Osteocyte (in vitro differentiated cells): Measurements from ENCODE around the gene EHMT1. TPM values are rescaled to one million over a fixed set of nuclear protein-coding genes. Genes with fewer than 3 reads are reported as not detected.

Experiments used
- DNase-seq: peaks from one replicate; pipeline ENCODE4 v3.0.0; 2021; ENCODE audit warnings: mixed read lengths; ENCODE audit not compliant: unreplicated experiment; ENCODE audit errors: extremely low spot score
- H3K27ac Mint-ChIP-seq: one replicate; pipeline ENCODE4 v1.8.0; 2021; ENCODE audit warnings: mild to moderate bottlenecking, mixed read lengths; ENCODE audit not compliant: unreplicated experiment
- H3K27me3 Mint-ChIP-seq: one replicate; pipeline ENCODE4 v1.8.0; 2021; ENCODE audit warnings: mixed read lengths; ENCODE audit not compliant: unreplicated experiment
- H3K36me3 Mint-ChIP-seq: one replicate; pipeline ENCODE4 v1.8.0; 2021; ENCODE audit warnings: mixed read lengths; ENCODE audit not compliant: unreplicated experiment
- H3K4me1 Mint-ChIP-seq: one replicate; pipeline ENCODE4 v1.8.0; 2021; ENCODE audit warnings: mixed read lengths; ENCODE audit not compliant: unreplicated experiment
- H3K4me3 Mint-ChIP-seq: one replicate; pipeline ENCODE4 v1.8.0; 2021; ENCODE audit warnings: mild to moderate bottlenecking, moderate library complexity, mixed read lengths; ENCODE audit not compliant: unreplicated experiment
- H3K9me3 Mint-ChIP-seq: one replicate; pipeline ENCODE4 v1.8.0; 2021; ENCODE audit warnings: mixed read lengths; ENCODE audit not compliant: unreplicated experiment
- CTCF ChIP-seq: fragments of 200-600 bp; sonication (generic); IDR thresholded peaks from 2 replicates; pipeline ENCODE4 v1.5.0; 2021; ENCODE audit warnings: antibody characterized with exemption, mild to moderate bottlenecking, moderate library complexity
- total RNA-seq: library from RNA; stranded (reverse); gene quantifications from 2 replicates; pipeline ENCODE4 v1.2.1, GENCODE V29; 2021

EHMT1 gene
- total RNA-seq, 1 donor from 2014 or later, result 88.6 TPM

- no peaks in the 10 kb centered on the region for H3K9me3 Mint-ChIP-seq
- peaks cover 33% of the 10 kb centered on the region for H3K4me1 Mint-ChIP-seq
- peaks cover 3% of the 10 kb centered on the region for H3K36me3 Mint-ChIP-seq
- TF ChIP-seq CTCF, result no peak
- H3K4me3 Mint-ChIP-seq, result no peak overlapping the region
- DNase-seq, result no peak
- H3K27me3 Mint-ChIP-seq, result no peaks in the 10 kb centered on the region
- peak overlapping the region; percentile 84 for H3K27ac Mint-ChIP-seq
These were observed 6.9 kb upstream of the EHMT1 start for GRCh38 chr9:137611623-137612609.

GRCh38 chr9:137612741-137613142 lies 6.1 kb upstream of the EHMT1 start:
- H3K9me3 Mint-ChIP-seq, result no peaks in the 10 kb centered on the region
- no peak for DNase-seq
- no peak overlapping the region for H3K4me3 Mint-ChIP-seq
- H3K27ac Mint-ChIP-seq, result peak overlapping the region; percentile 84
- H3K27me3 Mint-ChIP-seq, result no peaks in the 10 kb centered on the region
- H3K4me1 Mint-ChIP-seq, result peaks cover 33% of the 10 kb centered on the region
- no peak for TF ChIP-seq CTCF
- H3K36me3 Mint-ChIP-seq, result peaks cover 3% of the 10 kb centered on the region

GRCh38 chr9:137613259-137613658 lies 5.5 kb upstream of the EHMT1 start:
- Mint-ChIP-seq H3K27me3 (no peaks in the 10 kb centered on the region), H3K4me1 (peaks cover 37% of the 10 kb centered on the region)

GRCh38 chr9:137613738-137614523 lies 4.9 kb upstream of the EHMT1 start:
- DNase-seq, result no peak
- H3K27ac Mint-ChIP-seq, result peak overlapping the region; percentile 84
- H3K9me3 Mint-ChIP-seq, result no peaks in the 10 kb centered on the region
- H3K4me1 Mint-ChIP-seq, result peaks cover 37% of the 10 kb centered on the region
- H3K27me3 Mint-ChIP-seq, result no peaks in the 10 kb centered on the region
- TF ChIP-seq CTCF, result no peak
- peaks cover 3% of the 10 kb centered on the region for H3K36me3 Mint-ChIP-seq
- H3K4me3 Mint-ChIP-seq, result no peak overlapping the region

More at GRCh38 chr9:137613259-137613658, 5.5 kb upstream of the EHMT1 start:
- Mint-ChIP-seq H3K36me3 (peaks cover 3% of the 10 kb centered on the region), H3K27ac (peak overlapping the region; percentile 84), H3K9me3 (no peaks in the 10 kb centered on the region), H3K4me3 (no peak overlapping the region)
- no peak for DNase-seq
- no peak for TF ChIP-seq CTCF
